Activated naive CD8-positive, alpha-beta T cell treated with anti-CD3 and anti-CD28 coated beads, Interleukin-2, amount 10 ng/mL, durations not matched to agents 7 days and 5 days (primary cell): Measurements from ENCODE around the gene LIMCH1. TPM values are rescaled to one million over a fixed set of nuclear protein-coding genes. Genes with fewer than 3 reads are reported as not detected.

Experiments
- ATAC-seq: fragments of 150-1000 bp; cut with Tn5 transposase; one replicate; pipeline ENCODE4 v1.10.0; 2021; ENCODE audit warnings: low read depth, moderate library complexity
- POLR2A ChIA-PET: fragments of 350-600 bp; sonication (Branson Sonifier 250); formaldehyde crosslinking; loops from one replicate; lab custom pipeline; 2021; ENCODE audit warnings: antibody characterized with exemption; lab: Charles Lee
- DNase-seq: peaks from one replicate; pipeline ENCODE4 v3.0.0; 2021
- H3K27ac Mint-ChIP-seq: one replicate; pipeline ENCODE4 v1.8.0; 2022; ENCODE audit warnings: mild to moderate bottlenecking, mixed read lengths
- H3K27me3 Mint-ChIP-seq: one replicate; pipeline ENCODE4 v1.8.0; 2022; ENCODE audit warnings: mild to moderate bottlenecking, moderate library complexity, mixed read lengths
- H3K36me3 Mint-ChIP-seq: one replicate; pipeline ENCODE4 v1.8.0; 2021; ENCODE audit warnings: mild to moderate bottlenecking, mixed read lengths
- H3K4me1 Mint-ChIP-seq: one replicate; pipeline ENCODE4 v1.8.0; 2021; ENCODE audit warnings: mixed read lengths
- H3K4me3 Mint-ChIP-seq: one replicate; pipeline ENCODE4 v1.8.0; 2022; ENCODE audit warnings: mild to moderate bottlenecking, moderate library complexity, mixed read lengths
- H3K9me3 Mint-ChIP-seq: one replicate; pipeline ENCODE4 v1.8.0; 2021; ENCODE audit warnings: mixed read lengths
- total RNA-seq, 2 experiments: library from RNA; stranded (reverse); gene quantifications; one replicate each; pipeline ENCODE4 v1.2.3, GENCODE V29; 2021

The LIMCH1 gene
- total RNA-seq, 2 experiments from 2014 or later, result not detected

DNA sequence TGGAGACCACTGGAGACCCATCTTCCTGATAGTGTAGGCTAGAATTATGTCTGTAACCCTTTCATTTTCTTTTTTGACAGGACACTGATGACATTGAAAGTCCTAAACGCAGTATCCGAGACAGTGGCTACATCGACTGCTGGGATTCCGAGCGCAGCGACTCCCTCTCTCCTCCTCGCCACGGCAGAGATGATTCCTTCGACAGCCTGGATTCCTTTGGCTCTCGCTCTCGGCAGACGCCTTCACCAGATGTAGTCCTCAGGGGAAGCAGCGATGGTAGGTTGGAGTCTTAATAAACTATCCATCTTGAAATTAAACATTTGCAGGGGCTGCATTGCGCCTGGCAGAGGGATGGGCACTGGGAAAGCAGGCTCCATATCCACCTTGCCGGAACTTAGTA lies 75.4 kb downstream of the LIMCH1 start:
- H3K36me3 Mint-ChIP-seq, result no peaks in the 10 kb centered on the region
- ATAC-seq, result no peak
- no peaks in the 10 kb centered on the region for H3K9me3 Mint-ChIP-seq
- no peak for DNase-seq
- POLR2A ChIA-PET, result no interaction called here
- no peaks in the 10 kb centered on the region for H3K27me3 Mint-ChIP-seq
- H3K27ac Mint-ChIP-seq, result no peak overlapping the region
- no peaks in the 10 kb centered on the region for H3K4me1 Mint-ChIP-seq
- no peak overlapping the region for H3K4me3 Mint-ChIP-seq

DNA sequence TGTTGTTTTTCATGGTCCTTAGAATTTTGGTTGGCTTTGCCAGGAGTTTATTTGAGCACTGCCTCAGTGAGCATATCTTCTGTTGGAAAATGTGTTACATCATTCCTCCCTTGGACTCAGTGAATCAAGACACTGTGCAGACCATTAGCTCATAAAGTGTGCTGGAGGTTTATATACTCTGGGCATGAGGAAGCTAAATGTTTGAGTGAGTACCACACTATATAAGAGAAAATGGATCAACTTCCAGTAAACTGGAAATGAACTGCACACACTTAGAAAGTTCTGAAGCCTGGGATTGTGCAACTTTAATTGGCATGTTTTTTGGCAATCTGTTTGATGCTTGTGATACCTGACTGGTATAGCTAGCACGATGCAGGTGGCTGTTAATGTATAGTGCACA lies 75.9 kb downstream of the LIMCH1 start:
- no peaks in the 10 kb centered on the region for H3K27me3 Mint-ChIP-seq
- no peaks in the 10 kb centered on the region for H3K36me3 Mint-ChIP-seq
- H3K27ac Mint-ChIP-seq, result no peak overlapping the region
- no peak for DNase-seq
- ATAC-seq, result no peak
- POLR2A ChIA-PET, result no interaction called here
- no peak overlapping the region for H3K4me3 Mint-ChIP-seq
- no peaks in the 10 kb centered on the region for H3K4me1 Mint-ChIP-seq
- no peaks in the 10 kb centered on the region for H3K9me3 Mint-ChIP-seq

DNA sequence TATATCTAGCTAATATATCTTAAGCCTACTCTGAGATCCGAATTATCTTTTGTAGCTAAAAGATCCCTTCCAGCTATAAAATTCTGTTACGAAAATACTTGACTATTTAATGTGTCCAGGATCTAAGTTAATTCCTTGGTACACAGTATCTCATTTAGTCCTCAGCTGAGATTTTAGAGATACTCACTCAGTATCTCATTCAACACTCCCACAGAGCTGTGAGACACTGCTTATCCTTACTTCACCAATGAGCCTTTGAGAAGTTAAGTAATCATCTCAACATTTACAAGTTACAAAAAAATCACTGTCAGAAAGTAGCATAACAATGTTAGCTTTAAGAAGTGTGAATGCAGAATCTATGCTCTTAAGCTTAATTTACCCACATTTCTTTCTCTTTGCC lies 76.6 kb downstream of the LIMCH1 start:
- Mint-ChIP-seq H3K27ac (no peak overlapping the region), H3K27me3 (no peaks in the 10 kb centered on the region), H3K4me1 (no peaks in the 10 kb centered on the region), H3K36me3 (no peaks in the 10 kb centered on the region), H3K9me3 (no peaks in the 10 kb centered on the region), H3K4me3 (no peak overlapping the region)
- no peak for ATAC-seq
- POLR2A ChIA-PET, result no interaction called here
- DNase-seq, result no peak

DNA sequence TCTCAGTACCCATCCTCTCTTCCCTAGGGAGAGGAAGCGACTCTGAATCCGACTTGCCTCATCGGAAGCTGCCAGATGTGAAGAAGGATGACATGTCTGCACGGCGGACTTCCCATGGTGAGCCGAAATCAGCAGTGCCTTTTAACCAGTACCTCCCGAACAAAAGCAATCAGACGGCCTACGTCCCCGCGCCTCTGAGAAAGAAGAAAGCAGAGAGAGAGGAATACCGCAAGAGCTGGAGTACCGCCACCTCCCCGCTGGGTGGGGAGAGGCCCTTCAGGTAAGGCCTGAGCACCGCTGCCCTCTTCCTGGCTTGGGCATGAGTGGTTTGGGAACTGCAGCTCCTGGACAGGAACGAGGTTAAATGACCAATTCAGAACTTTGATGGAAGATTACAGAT lies 81.2 kb downstream of the LIMCH1 start:
- H3K36me3 Mint-ChIP-seq, result no peaks in the 10 kb centered on the region

DNA sequence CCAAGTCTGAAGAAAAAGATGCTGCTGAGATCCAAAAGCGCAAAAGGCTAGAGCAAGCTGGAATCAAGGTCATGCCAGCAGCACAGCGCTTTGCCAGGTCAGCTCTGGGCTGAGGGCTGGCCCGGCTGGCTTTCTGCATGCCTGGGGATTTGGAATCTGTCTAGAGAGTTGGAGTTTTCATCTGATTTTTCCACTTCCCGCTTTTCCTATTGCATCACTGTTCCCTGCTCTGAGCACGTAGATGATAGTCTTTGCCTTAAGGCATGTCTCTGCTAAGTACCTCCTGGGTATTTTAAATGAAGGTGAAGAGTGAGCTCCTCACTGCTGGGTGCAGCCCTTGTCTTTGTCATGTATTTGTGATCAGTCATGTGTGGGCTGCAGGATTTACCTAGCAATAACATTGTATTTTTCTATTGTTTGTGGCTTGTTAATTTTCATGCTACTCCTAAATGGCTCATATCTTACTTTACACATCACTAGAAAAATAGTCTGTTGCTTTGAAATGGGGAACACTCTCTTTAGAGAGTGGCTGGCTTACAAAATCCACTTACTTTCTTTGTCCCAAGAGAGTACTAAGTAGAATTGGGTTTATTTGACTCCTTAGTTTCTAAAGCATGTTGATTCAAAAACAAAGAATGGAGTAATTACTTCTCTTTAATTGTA lies 82.8 kb downstream of the LIMCH1 start:
- H3K4me3 Mint-ChIP-seq, result no peak overlapping the region
- H3K27ac Mint-ChIP-seq, result no peak overlapping the region
- no peaks in the 10 kb centered on the region for H3K4me1 Mint-ChIP-seq
- no peak for DNase-seq
- no peaks in the 10 kb centered on the region for H3K27me3 Mint-ChIP-seq
- ATAC-seq, result no peak
- H3K36me3 Mint-ChIP-seq, result no peaks in the 10 kb centered on the region
- no peaks in the 10 kb centered on the region for H3K9me3 Mint-ChIP-seq
- POLR2A ChIA-PET, result no interaction called here

More for the DNA sequence above, 81.2 kb downstream of the LIMCH1 start:
- Mint-ChIP-seq H3K27ac (no peak overlapping the region), H3K27me3 (no peaks in the 10 kb centered on the region), H3K4me1 (no peaks in the 10 kb centered on the region), H3K9me3 (no peaks in the 10 kb centered on the region), H3K4me3 (no peak overlapping the region)
- POLR2A ChIA-PET, result no interaction called here
- no peak for DNase-seq
- ATAC-seq, result no peak

DNA sequence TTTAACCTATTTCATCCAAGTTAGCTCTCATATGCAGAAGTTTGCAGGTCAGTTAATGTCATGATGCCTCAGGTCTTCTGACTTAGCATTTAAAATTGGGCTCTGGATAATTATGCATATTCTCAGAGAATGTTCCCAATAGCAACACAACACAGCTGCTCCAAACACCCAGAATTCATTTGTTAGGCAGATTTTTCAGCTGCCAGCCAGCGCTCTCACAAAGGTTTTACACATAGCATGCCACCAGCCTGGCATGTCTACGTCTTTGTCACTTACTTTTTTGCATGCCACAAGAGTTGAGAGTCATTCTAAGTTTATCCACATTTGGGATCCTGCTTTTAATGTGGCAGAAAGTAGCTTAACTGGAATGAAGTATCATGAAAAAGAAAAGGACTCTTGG lies 84.8 kb downstream of the LIMCH1 start:
- Mint-ChIP-seq H3K27me3 (no peaks in the 10 kb centered on the region), H3K27ac (no peak overlapping the region), H3K9me3 (no peaks in the 10 kb centered on the region), H3K4me1 (no peaks in the 10 kb centered on the region), H3K4me3 (no peak overlapping the region), H3K36me3 (no peaks in the 10 kb centered on the region)
- ATAC-seq (no peak), DNase-seq (no peak)
- POLR2A ChIA-PET, result no interaction called here

DNA sequence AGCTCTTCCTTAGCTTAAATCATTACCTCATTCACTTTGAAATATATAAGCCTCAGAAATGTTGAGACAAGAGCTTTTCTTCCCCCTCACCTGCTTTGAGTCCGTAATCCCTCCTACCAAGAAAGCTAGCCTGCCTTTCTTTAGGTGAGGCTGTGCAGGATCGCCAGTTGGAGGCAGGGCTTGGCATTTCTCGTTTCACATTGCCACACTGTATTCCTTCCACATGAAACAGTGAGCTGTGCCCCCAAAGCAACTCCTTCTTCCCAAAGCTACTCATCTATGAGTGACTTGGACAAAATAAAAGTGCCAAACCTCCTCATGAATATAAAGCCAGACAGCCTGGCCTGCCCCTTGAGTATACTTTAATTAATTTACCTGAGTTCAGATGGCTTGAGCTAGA lies 86.8 kb downstream of the LIMCH1 start:
- H3K27me3 Mint-ChIP-seq, result no peaks in the 10 kb centered on the region
- no peaks in the 10 kb centered on the region for H3K4me1 Mint-ChIP-seq
- POLR2A ChIA-PET, result no interaction called here
- no peak overlapping the region for H3K27ac Mint-ChIP-seq
- no peak overlapping the region for H3K4me3 Mint-ChIP-seq
- H3K36me3 Mint-ChIP-seq, result no peaks in the 10 kb centered on the region
- no peaks in the 10 kb centered on the region for H3K9me3 Mint-ChIP-seq
- ATAC-seq (no peak), DNase-seq (no peak)

DNA sequence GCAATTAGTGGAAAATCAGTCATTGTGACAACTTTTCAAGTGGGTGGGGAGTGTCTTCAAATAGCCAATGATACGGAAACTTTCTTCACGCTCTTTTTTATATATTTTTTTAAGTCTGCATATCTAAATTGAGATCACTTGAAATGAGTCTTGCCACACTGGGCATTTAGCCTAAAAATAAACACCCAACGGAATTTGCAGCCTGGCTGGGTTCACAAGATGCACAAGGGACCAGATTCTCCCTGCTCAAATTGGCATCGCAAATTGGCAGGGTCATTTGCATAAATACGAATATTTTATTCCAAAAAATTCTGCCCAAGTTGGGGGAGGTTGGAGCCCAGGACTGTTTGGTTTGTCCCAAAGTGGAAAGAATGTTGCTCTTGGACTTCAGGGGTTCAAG lies 87.6 kb downstream of the LIMCH1 start:
- no peak overlapping the region for H3K27ac Mint-ChIP-seq
- H3K36me3 Mint-ChIP-seq, result no peaks in the 10 kb centered on the region
- POLR2A ChIA-PET, result no interaction called here
- H3K4me1 Mint-ChIP-seq, result no peaks in the 10 kb centered on the region
- H3K9me3 Mint-ChIP-seq, result no peaks in the 10 kb centered on the region
- H3K4me3 Mint-ChIP-seq, result no peak overlapping the region
- ATAC-seq, result no peak
- no peak for DNase-seq
- H3K27me3 Mint-ChIP-seq, result no peaks in the 10 kb centered on the region

DNA sequence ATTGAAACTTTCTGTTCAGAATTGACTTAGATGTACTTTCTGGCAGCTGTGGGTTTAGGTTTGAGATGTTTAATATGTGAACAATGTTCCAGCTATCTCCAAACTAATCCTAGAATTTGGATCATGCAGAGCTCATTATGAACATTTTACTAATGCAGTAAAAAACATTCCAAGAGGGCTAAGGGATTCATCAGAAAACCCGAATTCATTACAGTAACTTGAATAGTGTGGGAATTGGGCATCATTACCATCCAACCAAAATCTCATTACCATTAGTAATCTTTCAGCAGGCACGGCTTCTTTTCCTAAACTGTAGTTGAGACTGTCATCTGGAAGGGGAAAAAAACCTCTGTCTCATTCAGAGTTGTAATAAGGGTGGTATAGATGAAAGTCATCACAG lies 91.0 kb downstream of the LIMCH1 start:
- ATAC-seq, result no peak
- Mint-ChIP-seq H3K9me3 (no peaks in the 10 kb centered on the region), H3K27me3 (no peaks in the 10 kb centered on the region)

DNA sequence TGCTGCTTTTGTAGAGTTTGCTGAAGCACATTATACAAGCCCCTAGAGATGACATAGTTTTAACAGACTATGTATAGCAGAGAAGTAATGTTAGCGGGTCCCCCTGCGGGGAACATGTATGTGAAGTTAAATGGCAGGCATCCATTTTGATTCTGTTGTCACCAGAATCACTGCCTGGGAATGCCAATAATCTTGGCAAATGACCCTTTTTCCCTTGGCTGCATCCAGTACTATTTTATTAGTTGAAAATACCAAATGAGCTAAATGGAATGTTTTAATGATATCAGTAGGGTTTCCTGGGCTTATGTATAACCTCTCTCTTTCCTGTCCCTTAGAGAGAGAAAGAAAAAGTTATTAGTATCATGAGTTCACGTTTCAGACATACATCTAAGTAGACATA lies 93.6 kb downstream of the LIMCH1 start:
- ATAC-seq (no peak), DNase-seq (no peak)
- H3K4me3 Mint-ChIP-seq, result no peak overlapping the region
- POLR2A ChIA-PET, result no interaction called here
- no peaks in the 10 kb centered on the region for H3K27me3 Mint-ChIP-seq
- no peak overlapping the region for H3K27ac Mint-ChIP-seq
- no peaks in the 10 kb centered on the region for H3K4me1 Mint-ChIP-seq
- no peaks in the 10 kb centered on the region for H3K36me3 Mint-ChIP-seq
- H3K9me3 Mint-ChIP-seq, result no peaks in the 10 kb centered on the region

More for the DNA sequence above, 91.0 kb downstream of the LIMCH1 start:
- Mint-ChIP-seq H3K27ac (no peak overlapping the region), H3K36me3 (no peaks in the 10 kb centered on the region), H3K4me3 (no peak overlapping the region), H3K4me1 (no peaks in the 10 kb centered on the region)
- DNase-seq, result no peak
- POLR2A ChIA-PET, result no interaction called here

DNA sequence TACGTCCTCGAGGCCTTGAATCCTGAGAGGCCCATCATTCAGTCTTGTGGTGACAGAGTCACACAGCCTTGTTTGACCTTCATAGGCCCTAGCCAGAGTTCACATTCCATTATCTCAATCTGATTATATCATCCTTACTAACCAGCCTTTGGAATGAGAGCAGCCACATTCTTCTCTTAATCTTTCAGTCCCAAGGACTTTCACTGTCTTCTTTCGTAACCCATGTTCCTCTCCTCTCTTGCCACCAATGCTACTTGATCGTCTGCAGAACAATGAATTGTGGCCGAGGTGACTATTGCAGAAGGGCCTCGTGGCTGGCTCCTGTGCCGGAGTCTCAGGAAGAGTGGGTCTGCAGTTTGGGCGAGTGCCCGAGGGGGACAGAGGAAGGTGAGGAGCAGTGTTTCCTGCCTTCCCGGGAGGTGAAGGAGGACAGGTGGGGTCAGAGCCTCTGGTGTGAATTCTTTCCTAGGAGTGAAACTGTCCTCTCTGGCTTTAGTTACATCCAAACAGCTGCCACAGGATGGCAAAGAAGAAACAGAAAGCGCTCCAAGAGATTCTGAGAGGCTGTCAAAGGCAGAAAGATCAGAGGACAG lies 94.6 kb downstream of the LIMCH1 start:
- DNase-seq, result no peak
- Mint-ChIP-seq H3K27me3 (no peaks in the 10 kb centered on the region), H3K4me1 (no peaks in the 10 kb centered on the region), H3K4me3 (no peak overlapping the region), H3K36me3 (no peaks in the 10 kb centered on the region), H3K9me3 (no peaks in the 10 kb centered on the region), H3K27ac (no peak overlapping the region)
- ATAC-seq, result no peak
- POLR2A ChIA-PET, result no interaction called here

DNA sequence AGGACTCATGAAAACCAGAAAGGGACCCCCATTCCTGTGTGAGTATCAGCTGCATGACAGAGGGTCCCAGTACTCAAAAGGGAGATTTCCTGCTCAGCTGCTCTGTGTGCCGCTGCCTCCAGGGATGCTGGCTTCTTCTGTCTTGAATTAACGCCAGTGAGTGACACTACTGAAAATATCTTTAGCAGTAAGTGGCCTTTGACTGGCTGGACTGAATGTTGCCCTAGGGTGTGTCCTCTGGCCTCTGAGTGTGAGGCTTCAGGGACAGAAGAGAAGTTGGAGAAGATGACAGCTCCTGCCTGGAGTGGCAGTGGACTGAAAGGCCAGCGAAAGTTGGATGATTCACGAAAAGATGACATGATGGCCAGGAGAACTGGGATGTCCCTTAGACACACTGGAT lies 95.4 kb downstream of the LIMCH1 start:
- Mint-ChIP-seq H3K36me3 (no peaks in the 10 kb centered on the region), H3K4me1 (no peaks in the 10 kb centered on the region), H3K9me3 (no peaks in the 10 kb centered on the region), H3K27ac (no peak overlapping the region), H3K27me3 (no peaks in the 10 kb centered on the region), H3K4me3 (no peak overlapping the region)
- ATAC-seq (no peak), DNase-seq (no peak)
- POLR2A ChIA-PET, result no interaction called here

DNA sequence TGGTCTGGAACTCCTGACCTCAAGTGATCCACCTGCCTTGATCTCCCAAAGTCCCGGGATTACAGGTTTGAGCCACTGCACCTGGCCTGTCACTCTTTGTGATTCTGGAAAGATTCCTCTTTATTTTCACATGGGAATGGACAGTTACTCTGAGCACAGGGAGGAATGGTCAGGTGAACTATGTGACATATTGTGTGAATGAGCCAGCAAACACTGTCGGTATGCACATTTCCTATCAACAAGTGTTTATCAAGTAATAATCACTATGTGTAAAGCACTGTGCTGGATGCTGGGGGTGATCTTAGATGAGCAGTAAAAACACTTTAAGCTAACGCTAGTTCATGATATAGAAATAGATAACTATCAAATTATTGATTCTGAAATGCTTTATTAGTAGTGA lies 97.5 kb downstream of the LIMCH1 start:
- Mint-ChIP-seq H3K9me3 (no peaks in the 10 kb centered on the region), H3K27ac (no peak overlapping the region), H3K27me3 (peaks cover 2% of the 10 kb centered on the region), H3K4me3 (no peak overlapping the region), H3K4me1 (no peaks in the 10 kb centered on the region), H3K36me3 (no peaks in the 10 kb centered on the region)
- ATAC-seq (no peak), DNase-seq (no peak)
- POLR2A ChIA-PET, result no interaction called here

DNA sequence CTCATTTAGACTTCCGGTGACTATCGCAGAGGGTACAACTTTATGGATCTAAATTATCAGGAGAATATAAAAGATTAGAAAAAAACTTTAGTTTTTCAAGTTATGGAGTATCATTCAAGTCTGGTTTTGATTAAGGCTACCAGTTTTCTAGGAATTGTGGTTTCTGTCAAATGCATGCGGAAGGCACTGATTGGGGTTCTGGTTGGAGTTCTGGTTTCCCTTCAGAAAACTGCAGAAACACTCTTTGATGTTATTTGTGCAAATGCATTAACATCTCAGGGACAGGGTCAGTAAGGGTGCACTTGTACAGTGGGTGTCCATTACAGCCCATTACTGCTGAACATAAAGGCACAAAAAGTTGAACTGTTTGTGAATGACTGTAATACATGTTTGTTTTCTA lies 100.2 kb downstream of the LIMCH1 start:
- H3K4me1 Mint-ChIP-seq, result no peaks in the 10 kb centered on the region
- no peak for ATAC-seq
- POLR2A ChIA-PET, result no interaction called here
- H3K36me3 Mint-ChIP-seq, result no peaks in the 10 kb centered on the region
- H3K4me3 Mint-ChIP-seq, result no peak overlapping the region
- no peak for DNase-seq
- H3K27ac Mint-ChIP-seq, result no peak overlapping the region
- peaks cover 6% of the 10 kb centered on the region for H3K27me3 Mint-ChIP-seq
- no peaks in the 10 kb centered on the region for H3K9me3 Mint-ChIP-seq
